MM.1S (cell line): Measurements from ENCODE around the gene CDH4.

ENCODE experiments used
- CTCF ChIP-seq: fragments of 300-600 bp; sonication (generic); IDR thresholded peaks from 2 replicates; pipeline ENCODE4 v1.5.1; 2016; ENCODE audit warnings: antibody characterized with exemption, low read length, mixed read lengths
- EZH2 ChIP-seq: fragments of 300-600 bp; sonication (generic); optimal IDR thresholded peaks from 2 replicates; pipeline ENCODE3; 2017; ENCODE audit warnings: low read depth, mild to moderate bottlenecking, antibody characterized with exemption, low read length, mixed read lengths
- EZH2phosphoT487 ChIP-seq: fragments of 300-600 bp; sonication (generic); IDR thresholded peaks from 2 replicates; pipeline ENCODE4 v1.6.1; 2018; ENCODE audit warnings: antibody characterized with exemption, low read length

GRCh38 chr20:61679473-61679872, 427.4 kb downstream of the CDH4 start:
- TF ChIP-seq CTCF (no peak), EZH2phosphoT487 (no peak), EZH2 (no peak)
